Measurements from ENCODE around the gene NOTCH1.
A peak's percentile ranks its signal among the peaks of the same experiment; 100 is the strongest.

The NOTCH1 gene

GRCh38 chr9:136544548-136544963 lies 1.3 kb downstream of the NOTCH1 start:
- H3K9me3 Mint-ChIP-seq: no peaks in the 10 kb centered on the region
- peak overlapping the region in 2 of 3 experiments; percentile 33 to 61 for H3K27ac Mint-ChIP-seq
- no peaks in the 10 kb centered on the region for H3K27me3 Mint-ChIP-seq (ENCODE audit: low read depth)
- peak overlapping the region; percentile 86 to 92 (median 90) for H3K4me3 Mint-ChIP-seq
- TF ChIP-seq CTCF (IDR thresholded peaks at IDR 0.05; ENCODE audit: unreplicated experiment in 3 of 3): no peak
- H3K4me1 Mint-ChIP-seq: peaks cover 51% of the 10 kb centered on the region
- peaks cover 6% of the 10 kb centered on the region for H3K36me3 Mint-ChIP-seq (ENCODE audit: low read depth)

- peak overlapping the region in 2 of 3 experiments; percentile 68 to 78 for H3K27ac Mint-ChIP-seq
- H3K9me3 Mint-ChIP-seq: no peaks in the 10 kb centered on the region
- peak overlapping the region; percentile 86 to 92 (median 90) for H3K4me3 Mint-ChIP-seq
- TF ChIP-seq CTCF (IDR thresholded peaks at IDR 0.05; ENCODE audit: unreplicated experiment in 3 of 3): no peak
- H3K27me3 Mint-ChIP-seq (ENCODE audit: low read depth): no peaks in the 10 kb centered on the region
- peaks cover 51% of the 10 kb centered on the region for H3K4me1 Mint-ChIP-seq
- H3K36me3 Mint-ChIP-seq (ENCODE audit: low read depth): peaks cover 6% of the 10 kb centered on the region
Observed at GRCh38 chr9:136543830-136544547, 1.9 kb downstream of the NOTCH1 start.

- H3K36me3 Mint-ChIP-seq (ENCODE audit: low read depth): peaks cover 6% of the 10 kb centered on the region
- peak overlapping the region; percentile 86 to 92 (median 90) for H3K4me3 Mint-ChIP-seq
- H3K4me1 Mint-ChIP-seq: peaks cover 46% of the 10 kb centered on the region
- no peak overlapping the region for H3K27ac Mint-ChIP-seq
- TF ChIP-seq CTCF (IDR thresholded peaks at IDR 0.05; ENCODE audit: unreplicated experiment in 3 of 3): no peak
- H3K27me3 Mint-ChIP-seq (ENCODE audit: low read depth): no peaks in the 10 kb centered on the region
- no peaks in the 10 kb centered on the region for H3K9me3 Mint-ChIP-seq
Observed at GRCh38 chr9:136543280-136543679, 2.6 kb downstream of the NOTCH1 start.

- Mint-ChIP-seq H3K36me3 (ENCODE audit: low read depth) (peaks cover 6% of the 10 kb centered on the region), H3K9me3 (no peaks in the 10 kb centered on the region), H3K27me3 (ENCODE audit: low read depth) (no peaks in the 10 kb centered on the region), H3K27ac (peak overlapping the region; percentile 52 to 76 (median 70)), H3K4me1 (peaks cover 41% of the 10 kb centered on the region), H3K4me3 (peak overlapping the region; percentile 86 to 92 (median 90))
- TF ChIP-seq CTCF (IDR thresholded peaks at IDR 0.05; ENCODE audit: unreplicated experiment in 3 of 3): no peak
Observed at GRCh38 chr9:136542241-136543040, 3.4 kb downstream of the NOTCH1 start.

GRCh38 chr9:136541709-136542108 lies 4.1 kb downstream of the NOTCH1 start:
- Mint-ChIP-seq H3K27ac (peak overlapping the region in 2 of 3 experiments; percentile 52 to 76), H3K4me3 (peak overlapping the region in 1 of 3 experiments; percentile 71), H3K9me3 (no peaks in the 10 kb centered on the region), H3K27me3 (ENCODE audit: low read depth) (no peaks in the 10 kb centered on the region), H3K36me3 (ENCODE audit: low read depth) (peaks cover 10% of the 10 kb centered on the region), H3K4me1 (peaks cover 33% of the 10 kb centered on the region)
- no peak for TF ChIP-seq CTCF (IDR thresholded peaks at IDR 0.05; ENCODE audit: unreplicated experiment in 3 of 3)

Data from nephron (organoid).